DND-41 (cell line): Measurements from ENCODE around the gene KDM1B.

ENCODE experiments used
- ATAC-seq: fragments of 200-7000 bp; cut with Tn5 transposase; 3 replicates; pipeline ENCODE4 v1.9.1; 2021; ENCODE audit warnings: low read depth; ENCODE audit not compliant: insufficient read depth
- DNase-seq: peaks from one replicate; pipeline ENCODE4 v3.0.0-alpha.2; 2020
- H2AFZ ChIP-seq: 2 replicates; pipeline ENCODE4 v1.6.0; 2012; ENCODE audit warnings: low read depth, low read length
- H3K27ac ChIP-seq: 2 replicates; pipeline ENCODE4 v1.5.1; 2012; ENCODE audit warnings: low read length, inconsistent platforms
- H3K27me3 ChIP-seq: fragments of 200-600 bp; sonication (generic); 2 replicates; pipeline ENCODE4 v1.6.0; 2012; ENCODE audit warnings: low read length, mild to moderate bottlenecking, inconsistent platforms; ENCODE audit not compliant: insufficient read depth, poor library complexity
- H3K36me3 ChIP-seq: 2 replicates; pipeline ENCODE4 v1.5.1; 2012; ENCODE audit warnings: low read length, inconsistent platforms; ENCODE audit not compliant: insufficient read depth
- H3K4me1 ChIP-seq: 2 replicates; pipeline ENCODE4 v1.5.1; 2012; ENCODE audit warnings: mild to moderate bottlenecking, low read length; ENCODE audit not compliant: insufficient read depth
- H3K4me2 ChIP-seq: 2 replicates; pipeline ENCODE4 v1.6.0; 2012; ENCODE audit warnings: mild to moderate bottlenecking, moderate library complexity, low read length, inconsistent platforms; ENCODE audit not compliant: insufficient read depth
- H3K4me3 ChIP-seq, 2 experiments: fragments of 200-600 bp in 1 of 2; shearing (Covaris generic) in 1 of 2; 2 replicates each; pipeline ENCODE4 v1.5.1; 2012 to 2016; ENCODE audit warnings: inconsistent platforms in 2 of 2, low read length in 2 of 2, mild to moderate bottlenecking in 2 of 2, low read depth in 1 of 2, moderate library complexity in 1 of 2
- H3K79me2 ChIP-seq: 2 replicates; pipeline ENCODE4 v1.6.0; 2012; ENCODE audit warnings: low read length, inconsistent platforms; ENCODE audit not compliant: insufficient read depth
- H3K9ac ChIP-seq: 2 replicates; pipeline ENCODE4 v1.6.0; 2012; ENCODE audit warnings: low read depth, mild to moderate bottlenecking, inconsistent platforms, low read length, moderate library complexity
- H3K9me3 ChIP-seq: 2 replicates; pipeline ENCODE4 v1.5.1; 2012; ENCODE audit warnings: low read length, moderate library complexity, mild to moderate bottlenecking, inconsistent platforms; ENCODE audit not compliant: insufficient read depth, severe bottlenecking
- H4K20me1 ChIP-seq: 2 replicates; pipeline ENCODE4 v1.6.0; 2012; ENCODE audit warnings: low read length; ENCODE audit not compliant: insufficient read depth
- EZH2 ChIP-seq: IDR thresholded peaks from 3 replicates; pipeline ENCODE4 v1.6.1; 2012; ENCODE audit warnings: borderline replicate concordance, low read depth, mild to moderate bottlenecking, moderate library complexity, low read length, inconsistent platforms; ENCODE audit not compliant: severe bottlenecking
- TF ChIP-seq, protein P1 (sequence below): IDR thresholded peaks from 2 replicates; pipeline ENCODE4 v1.5.1; 2012; ENCODE audit warnings: borderline replicate concordance, low read length, moderate library complexity, mild to moderate bottlenecking; ENCODE audit not compliant: poor library complexity, severe bottlenecking; ENCODE audit errors: extremely low read depth

The KDM1B gene

DNA sequence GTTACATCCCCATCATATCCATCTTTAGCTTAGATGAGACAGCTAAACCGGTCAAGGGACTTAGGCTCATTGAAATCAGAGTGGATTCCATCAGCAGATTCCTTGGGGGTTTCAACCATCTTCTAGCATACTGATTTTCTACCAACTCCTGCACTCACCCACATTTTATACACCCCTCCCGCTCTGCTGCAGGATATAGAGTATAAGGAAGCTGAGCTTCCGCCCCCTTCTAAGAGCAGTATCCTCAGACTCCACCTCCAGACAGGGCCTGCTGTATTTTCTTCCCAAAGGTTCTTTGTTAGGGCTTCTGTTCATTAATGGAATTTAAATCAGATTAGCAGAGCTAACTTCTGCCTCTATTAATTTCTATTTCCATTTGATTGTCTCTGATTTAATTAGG lies 22.9 kb upstream of the KDM1B start:
- Histone ChIP-seq H3K9me3 (no peaks in the 10 kb centered on the region), H3K27me3 (no peaks in the 10 kb centered on the region), H3K9ac (no peak overlapping the region), H3K4me1 (no peaks in the 10 kb centered on the region), H3K27ac (no peak overlapping the region), H3K36me3 (no peaks in the 10 kb centered on the region), H3K79me2 (no peaks in the 10 kb centered on the region), H2AFZ (no peak overlapping the region), H3K4me3 (no peak overlapping the region), H3K4me2 (no peak overlapping the region), H4K20me1 (no peaks in the 10 kb centered on the region)
- DNase-seq (no peak), ATAC-seq (no peak)
- TF ChIP-seq, protein P1, sequence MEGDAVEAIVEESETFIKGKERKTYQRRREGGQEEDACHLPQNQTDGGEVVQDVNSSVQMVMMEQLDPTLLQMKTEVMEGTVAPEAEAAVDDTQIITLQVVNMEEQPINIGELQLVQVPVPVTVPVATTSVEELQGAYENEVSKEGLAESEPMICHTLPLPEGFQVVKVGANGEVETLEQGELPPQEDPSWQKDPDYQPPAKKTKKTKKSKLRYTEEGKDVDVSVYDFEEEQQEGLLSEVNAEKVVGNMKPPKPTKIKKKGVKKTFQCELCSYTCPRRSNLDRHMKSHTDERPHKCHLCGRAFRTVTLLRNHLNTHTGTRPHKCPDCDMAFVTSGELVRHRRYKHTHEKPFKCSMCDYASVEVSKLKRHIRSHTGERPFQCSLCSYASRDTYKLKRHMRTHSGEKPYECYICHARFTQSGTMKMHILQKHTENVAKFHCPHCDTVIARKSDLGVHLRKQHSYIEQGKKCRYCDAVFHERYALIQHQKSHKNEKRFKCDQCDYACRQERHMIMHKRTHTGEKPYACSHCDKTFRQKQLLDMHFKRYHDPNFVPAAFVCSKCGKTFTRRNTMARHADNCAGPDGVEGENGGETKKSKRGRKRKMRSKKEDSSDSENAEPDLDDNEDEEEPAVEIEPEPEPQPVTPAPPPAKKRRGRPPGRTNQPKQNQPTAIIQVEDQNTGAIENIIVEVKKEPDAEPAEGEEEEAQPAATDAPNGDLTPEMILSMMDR: no peak
- TF ChIP-seq EZH2: no peak

DNA sequence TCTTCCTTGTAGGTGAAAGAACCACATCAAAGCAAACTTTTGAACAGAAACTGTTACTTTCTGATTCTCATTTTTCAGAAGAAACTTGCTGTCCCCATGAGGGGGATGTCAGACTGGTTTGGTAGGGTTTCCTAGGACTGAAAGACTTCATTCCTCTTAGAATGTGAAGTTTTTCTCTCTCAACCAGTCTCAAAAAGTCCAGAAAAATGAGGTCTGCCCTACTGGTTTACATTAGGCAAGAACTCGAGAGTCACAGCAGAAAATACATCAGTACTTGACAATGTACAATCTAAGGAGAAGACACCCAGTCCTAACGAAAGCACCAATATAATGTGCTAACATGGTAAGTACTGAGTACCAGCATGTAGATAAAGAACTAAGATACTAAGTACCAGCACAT lies 20.1 kb upstream of the KDM1B start:
- Histone ChIP-seq H3K27ac (no peak overlapping the region), H3K79me2 (no peaks in the 10 kb centered on the region), H3K36me3 (peaks cover 3% of the 10 kb centered on the region; the same call in 1 of the 2 replicates), H3K4me1 (no peaks in the 10 kb centered on the region), H3K4me2 (no peak overlapping the region), H3K9ac (no peak overlapping the region), H3K4me3 (no peak overlapping the region), H3K9me3 (no peaks in the 10 kb centered on the region), H4K20me1 (no peaks in the 10 kb centered on the region), H2AFZ (no peak overlapping the region), H3K27me3 (no peaks in the 10 kb centered on the region)
- DNase-seq: no peak
- TF ChIP-seq, protein P1: no peak
- no peak for TF ChIP-seq EZH2
- no peak for ATAC-seq

DNA sequence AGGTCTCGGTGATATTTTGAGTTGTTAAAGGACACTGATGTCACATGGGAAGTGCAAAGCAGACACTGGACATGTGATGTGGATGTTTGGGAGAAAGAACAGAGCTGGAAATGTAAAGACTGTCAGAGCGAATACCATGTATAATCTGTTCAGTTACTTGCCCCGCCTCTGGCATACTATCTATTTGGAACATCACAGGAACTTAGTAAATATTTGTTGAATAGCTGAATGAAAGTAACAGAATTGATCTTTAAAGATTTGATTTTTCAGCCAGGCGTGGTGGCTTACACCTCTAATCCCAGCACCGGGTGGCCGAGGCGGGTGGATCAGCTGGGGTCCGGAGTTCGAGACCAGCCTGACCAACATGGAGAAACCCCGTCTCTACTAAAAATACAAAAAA lies 19.0 kb upstream of the KDM1B start:
- Histone ChIP-seq H3K9ac (no peak overlapping the region), H3K27me3 (no peaks in the 10 kb centered on the region), H3K79me2 (no peaks in the 10 kb centered on the region), H3K4me1 (no peaks in the 10 kb centered on the region), H4K20me1 (no peaks in the 10 kb centered on the region), H3K9me3 (no peaks in the 10 kb centered on the region), H3K36me3 (peaks cover 3% of the 10 kb centered on the region; the same call in 1 of the 2 replicates), H3K27ac (no peak overlapping the region), H2AFZ (no peak overlapping the region), H3K4me2 (no peak overlapping the region), H3K4me3 (no peak overlapping the region)
- DNase-seq: no peak
- TF ChIP-seq, protein P1: no peak
- no peak for TF ChIP-seq EZH2
- no peak for ATAC-seq

DNA sequence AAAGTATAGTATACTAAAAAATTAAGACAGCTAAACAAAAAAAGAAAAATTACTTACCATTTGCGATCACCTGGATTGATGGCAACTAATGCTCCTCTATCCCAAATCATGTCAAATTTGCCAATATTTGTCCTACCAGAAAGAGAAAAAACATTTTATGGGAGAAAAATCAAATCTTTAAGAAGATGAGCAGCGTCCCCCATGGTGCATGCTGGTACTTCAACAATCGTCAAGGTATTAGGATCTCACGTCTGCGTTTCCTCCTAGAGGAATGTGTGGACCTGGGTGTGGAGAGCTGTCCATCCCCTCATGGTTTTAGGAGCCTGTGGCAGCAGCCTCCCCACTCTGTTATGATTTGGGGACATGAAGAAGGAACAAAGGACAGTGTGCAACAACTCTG lies 16.3 kb upstream of the KDM1B start:
- Histone ChIP-seq H3K4me3 (no peak overlapping the region), H2AFZ (no peak overlapping the region)
- no peak for DNase-seq

More for the DNA sequence above, 16.3 kb upstream of the KDM1B start:
- TF ChIP-seq, protein P1: no peak
- TF ChIP-seq EZH2: no peak
- Histone ChIP-seq H3K27ac (no peak overlapping the region), H3K4me1 (no peaks in the 10 kb centered on the region), H3K4me2 (no peak overlapping the region), H3K79me2 (no peaks in the 10 kb centered on the region), H4K20me1 (no peaks in the 10 kb centered on the region), H3K36me3 (peaks cover 3% of the 10 kb centered on the region; the same call in 1 of the 2 replicates), H3K9me3 (no peaks in the 10 kb centered on the region), H3K9ac (no peak overlapping the region), H3K27me3 (no peaks in the 10 kb centered on the region)
- ATAC-seq: no peak
